HepG2 (cell line): ENCODE data around the gene ZMYND8. TPM values are rescaled to one million over a fixed set of nuclear protein-coding genes. Genes with fewer than 3 reads are reported as not detected.

ENCODE experiments used
- ARNT2 ChIP-seq: sonication (generic); formaldehyde crosslinking; IDR thresholded peaks from 2 replicates; pipeline ENCODE4 v1.8.0; 2022; ENCODE audit warnings: mild to moderate bottlenecking, low read depth, missing genetic modification reagents, moderate library complexity
- BRD4 ChIP-seq: sonication (generic); formaldehyde crosslinking; IDR thresholded peaks from 2 replicates; pipeline ENCODE4 v1.4.0; 2020; ENCODE audit warnings: missing genetic modification reagents
- ISL2 ChIP-seq: sonication (generic); formaldehyde crosslinking; IDR thresholded peaks from 2 replicates; pipeline ENCODE4 v1.5.0; 2020; ENCODE audit warnings: missing genetic modification reagents
- MED13 ChIP-seq: sonication (generic); formaldehyde crosslinking; IDR thresholded peaks from 2 replicates; pipeline ENCODE4 v1.5.0; 2020; ENCODE audit warnings: missing genetic modification reagents
- MZF1 ChIP-seq: sonication (generic); formaldehyde crosslinking; IDR thresholded peaks from 2 replicates; pipeline ENCODE4 v1.8.1; 2023; ENCODE audit warnings: mild to moderate bottlenecking, missing genetic modification reagents, borderline replicate concordance
- NFATC3 ChIP-seq: sonication (generic); formaldehyde crosslinking; IDR thresholded peaks from 2 replicates; pipeline ENCODE4 v1.5.1; 2020; ENCODE audit warnings: mild to moderate bottlenecking, missing genetic modification reagents
- NFKBIZ ChIP-seq: IDR thresholded peaks from 2 replicates; pipeline ENCODE4 v1.6.1; 2018; ENCODE audit warnings: missing genetic modification reagents, missing compliant biosample characterization
- POLR2A ChIP-seq, 2 experiments: IDR thresholded peaks; 2 replicates each; pipeline ENCODE4 v1.6.1; 2011; ENCODE audit warnings: low read depth in 2 of 2, low read length in 2 of 2, mild to moderate bottlenecking in 1 of 2, moderate library complexity in 1 of 2; ENCODE audit not compliant: insufficient read depth in 1 of 2
- PRMT3 ChIP-seq: sonication (generic); formaldehyde crosslinking; IDR thresholded peaks from 2 replicates; pipeline ENCODE4 v1.8.1; 2022; ENCODE audit warnings: low read depth, mild to moderate bottlenecking, moderate library complexity, missing genetic modification reagents, borderline replicate concordance
- RARG ChIP-seq: sonication (generic); formaldehyde crosslinking; IDR thresholded peaks from 2 replicates; pipeline ENCODE4 v1.4.0; 2020; ENCODE audit warnings: low read depth, mild to moderate bottlenecking, missing genetic modification reagents
- RBM39 ChIP-seq: fragments of 200-400 bp; formaldehyde crosslinking; IDR thresholded peaks from one replicate; pipeline ENCODE4 v1.6.1; 2018; ENCODE audit warnings: antibody characterized with exemption, mild to moderate bottlenecking, low read depth, low read length; ENCODE audit not compliant: poor library complexity, severe bottlenecking
- SMAD3 ChIP-seq: sonication (generic); formaldehyde crosslinking; IDR thresholded peaks from 2 replicates; pipeline ENCODE4 v1.4.0; 2020; ENCODE audit warnings: missing genetic modification reagents
- YEATS2 ChIP-seq: sonication (generic); formaldehyde crosslinking; IDR thresholded peaks from 2 replicates; pipeline ENCODE4 v1.4.0; 2020; ENCODE audit warnings: missing genetic modification reagents, borderline replicate concordance
- ZFP62 ChIP-seq: sonication (generic); formaldehyde crosslinking; IDR thresholded peaks from 2 replicates; pipeline ENCODE4 v1.4.0; 2020; ENCODE audit warnings: missing genetic modification reagents
- ZKSCAN1 ChIP-seq: fragments of 150-350 bp; IDR thresholded peaks from 2 replicates; pipeline ENCODE4 v1.6.1; 2014; ENCODE audit warnings: low read length
- ZNF230 ChIP-seq: sonication (generic); formaldehyde crosslinking; IDR thresholded peaks from 2 replicates; pipeline ENCODE4 v1.4.0; 2020; ENCODE audit warnings: mild to moderate bottlenecking, missing genetic modification reagents
- ZNF441 ChIP-seq: sonication (generic); formaldehyde crosslinking; IDR thresholded peaks from 2 replicates; pipeline ENCODE4 v1.7.0; 2021; ENCODE audit warnings: missing genetic modification reagents, borderline replicate concordance
- ZNF556 ChIP-seq: sonication (generic); formaldehyde crosslinking; IDR thresholded peaks from 2 replicates; pipeline ENCODE4 v1.4.0; 2020; ENCODE audit warnings: mild to moderate bottlenecking, missing genetic modification reagents, borderline replicate concordance
- ZNF577 ChIP-seq: sonication (generic); formaldehyde crosslinking; IDR thresholded peaks from 2 replicates; pipeline ENCODE4 v1.4.0; 2020; ENCODE audit warnings: mild to moderate bottlenecking, low read depth, missing genetic modification reagents, borderline replicate concordance
- ZSCAN21 ChIP-seq: sonication (generic); formaldehyde crosslinking; IDR thresholded peaks from 2 replicates; pipeline ENCODE4 v1.8.0; 2022; ENCODE audit warnings: mild to moderate bottlenecking, missing genetic modification reagents, moderate library complexity, borderline replicate concordance
- polyA plus RNA-seq, 8 experiments: library from polyadenylated mRNA; depleted of rRNA in 3 of 8; stranded (reverse) in 7 of 8; unstranded in 1 of 8; fragments of >200 nt; fragmentation: Illumina TruSeq in 4 of 8; extraction: Trizol in 4 of 8; gene quantifications; 2 replicates each; pipeline versions ENCODE4 v1.2.1 to v1.2.3, GENCODE V29; 2011 to 2016; ENCODE audit warnings: low read depth in 4 of 8, missing spikeins in 1 of 8, mixed read lengths in 1 of 8; ENCODE audit not compliant: insufficient read depth in 1 of 8
- total RNA-seq, 5 experiments: library from RNA; depleted of rRNA; stranded (reverse); fragments of >200 nt; fragmentation: Illumina TruSeq; extraction: Trizol; gene quantifications; 2 replicates each; pipeline ENCODE4 v1.2.3, GENCODE V29; 2016; ENCODE audit warnings: low read depth in 1 of 5
- TF ChIP-seq, protein P1 (sequence below): sonication (generic); formaldehyde crosslinking; IDR thresholded peaks from 2 replicates; pipeline ENCODE4 v1.4.0; 2020; ENCODE audit warnings: missing genetic modification reagents
- TF ChIP-seq, protein P2 (sequence below): sonication (generic); formaldehyde crosslinking; IDR thresholded peaks from 2 replicates; pipeline ENCODE4 v1.4.0; 2020; ENCODE audit warnings: low read depth, mild to moderate bottlenecking, missing genetic modification reagents
- TF ChIP-seq, protein P3 (sequence below): sonication (generic); formaldehyde crosslinking; IDR thresholded peaks from 2 replicates; pipeline ENCODE4 v1.4.0; 2020; ENCODE audit warnings: missing genetic modification reagents, borderline replicate concordance
- TF ChIP-seq, protein P4 (sequence below): sonication (generic); formaldehyde crosslinking; IDR thresholded peaks from 2 replicates; pipeline ENCODE4 v1.9.0; 2021; ENCODE audit warnings: missing genetic modification reagents, mild to moderate bottlenecking, borderline replicate concordance

ZMYND8 gene
- total and polyA plus RNA-seq, 2 of the 13 experiments (the other 11 are each of a cell fraction or from before 2014, with no cell fraction given) = 53.9 to 84.7 TPM

DNA sequence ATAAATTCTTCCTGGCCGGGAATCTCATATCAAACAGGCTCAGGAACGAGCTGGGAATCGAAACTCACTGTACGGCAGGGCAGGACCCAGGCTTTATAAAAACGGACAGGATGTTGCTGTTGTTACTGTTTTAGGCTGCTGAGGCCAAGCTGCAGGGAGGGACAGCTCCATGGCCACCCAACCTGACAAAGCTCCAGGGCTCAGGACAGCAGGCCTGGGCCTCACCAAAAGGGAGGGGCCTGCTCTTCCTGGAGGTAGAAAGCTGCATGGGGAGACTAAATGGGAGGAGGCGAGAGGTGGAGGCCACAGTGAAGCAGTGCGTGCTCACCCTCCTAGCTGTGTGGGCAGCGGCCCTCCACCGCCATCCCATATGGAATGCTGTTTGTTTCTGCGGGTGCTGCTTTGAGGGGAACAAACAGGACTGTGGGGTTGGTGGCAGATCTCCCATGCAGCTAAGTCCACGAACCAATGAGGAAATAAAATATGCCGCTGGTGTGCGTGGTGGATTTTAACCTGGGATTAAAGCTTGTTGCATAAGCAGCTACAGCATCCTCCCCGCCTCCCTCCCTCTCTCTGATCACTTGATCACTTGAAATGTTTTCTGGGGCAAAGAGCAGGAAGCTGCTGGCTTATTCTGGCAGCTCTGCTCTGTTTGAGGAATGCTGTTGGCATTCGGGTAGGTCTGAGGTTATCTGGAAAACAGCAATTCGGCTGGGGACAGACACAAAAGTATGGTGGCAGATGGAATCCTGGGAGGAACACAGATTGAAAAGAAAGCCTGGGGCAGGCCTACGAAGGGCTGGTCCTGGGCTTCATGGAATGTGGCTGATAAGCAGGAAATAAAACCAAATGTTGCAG lies 2.4 kb upstream of the ZMYND8 start (continued):
- TF ChIP-seq, protein P1, sequence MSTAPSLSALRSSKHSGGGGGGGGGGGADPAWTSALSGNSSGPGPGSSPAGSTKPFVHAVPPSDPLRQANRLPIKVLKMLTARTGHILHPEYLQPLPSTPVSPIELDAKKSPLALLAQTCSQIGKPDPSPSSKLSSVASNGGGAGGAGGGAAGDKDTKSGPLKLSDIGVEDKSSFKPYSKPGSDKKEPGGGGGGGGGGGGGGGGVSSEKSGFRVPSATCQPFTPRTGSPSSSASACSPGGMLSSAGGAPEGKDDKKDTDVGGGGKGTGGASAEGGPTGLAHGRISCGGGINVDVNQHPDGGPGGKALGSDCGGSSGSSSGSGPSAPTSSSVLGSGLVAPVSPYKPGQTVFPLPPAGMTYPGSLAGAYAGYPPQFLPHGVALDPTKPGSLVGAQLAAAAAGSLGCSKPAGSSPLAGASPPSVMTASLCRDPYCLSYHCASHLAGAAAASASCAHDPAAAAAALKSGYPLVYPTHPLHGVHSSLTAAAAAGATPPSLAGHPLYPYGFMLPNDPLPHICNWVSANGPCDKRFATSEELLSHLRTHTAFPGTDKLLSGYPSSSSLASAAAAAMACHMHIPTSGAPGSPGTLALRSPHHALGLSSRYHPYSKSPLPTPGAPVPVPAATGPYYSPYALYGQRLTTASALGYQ = peak; percentile 98
- peak; percentile 91 for TF ChIP-seq MED13 (CRISPR knock-in tag)
- no peak; the same call in 1 of the 2 replicates for TF ChIP-seq ZFP62 (CRISPR knock-in tag)
- TF ChIP-seq, protein P2, sequence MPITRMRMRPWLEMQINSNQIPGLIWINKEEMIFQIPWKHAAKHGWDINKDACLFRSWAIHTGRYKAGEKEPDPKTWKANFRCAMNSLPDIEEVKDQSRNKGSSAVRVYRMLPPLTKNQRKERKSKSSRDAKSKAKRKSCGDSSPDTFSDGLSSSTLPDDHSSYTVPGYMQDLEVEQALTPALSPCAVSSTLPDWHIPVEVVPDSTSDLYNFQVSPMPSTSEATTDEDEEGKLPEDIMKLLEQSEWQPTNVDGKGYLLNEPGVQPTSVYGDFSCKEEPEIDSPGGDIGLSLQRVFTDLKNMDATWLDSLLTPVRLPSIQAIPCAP (CRISPR knock-in tag) = peak; percentile 87; the same call in 1 of the 2 replicates
- TF ChIP-seq ZKSCAN1 = peak; percentile 48
- TF ChIP-seq YEATS2 = peak; percentile 60; the same call in 1 of the 2 replicates
- TF ChIP-seq SMAD3 (CRISPR knock-in tag) = peak; percentile 51
- TF ChIP-seq PRMT3 (CRISPR knock-in tag) = no peak; the same call in 1 of the 2 replicates
- TF ChIP-seq ZNF577 = no peak; the same call in 1 of the 2 replicates
- peak; percentile 94 for TF ChIP-seq RBM39
- TF ChIP-seq BRD4 (CRISPR knock-in tag) = peak; percentile 81; the same call in 1 of the 2 replicates
- TF ChIP-seq POLR2A (IDR thresholded peaks at IDR 0.05; ENCODE audit: insufficient read depth in 1 of 2, low read depth in 2 of 2, low read length in 2 of 2) = peak; percentile 92 to 96
- peak; percentile 66 for TF ChIP-seq ARNT2 (CRISPR knock-in tag)
- TF ChIP-seq RARG (CRISPR knock-in tag) = no peak
- peak; percentile 92 for TF ChIP-seq ISL2 (CRISPR knock-in tag)
- TF ChIP-seq, protein P3, sequence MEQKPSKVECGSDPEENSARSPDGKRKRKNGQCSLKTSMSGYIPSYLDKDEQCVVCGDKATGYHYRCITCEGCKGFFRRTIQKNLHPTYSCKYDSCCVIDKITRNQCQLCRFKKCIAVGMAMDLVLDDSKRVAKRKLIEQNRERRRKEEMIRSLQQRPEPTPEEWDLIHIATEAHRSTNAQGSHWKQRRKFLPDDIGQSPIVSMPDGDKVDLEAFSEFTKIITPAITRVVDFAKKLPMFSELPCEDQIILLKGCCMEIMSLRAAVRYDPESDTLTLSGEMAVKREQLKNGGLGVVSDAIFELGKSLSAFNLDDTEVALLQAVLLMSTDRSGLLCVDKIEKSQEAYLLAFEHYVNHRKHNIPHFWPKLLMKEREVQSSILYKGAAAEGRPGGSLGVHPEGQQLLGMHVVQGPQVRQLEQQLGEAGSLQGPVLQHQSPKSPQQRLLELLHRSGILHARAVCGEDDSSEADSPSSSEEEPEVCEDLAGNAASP = peak; percentile 89
- peak; percentile 85; the same call in 1 of the 2 replicates for TF ChIP-seq ZNF441 (CRISPR knock-in tag)
- peak; percentile 60 for TF ChIP-seq NFATC3 (CRISPR knock-in tag)
- TF ChIP-seq ZNF230 (CRISPR knock-in tag) = peak; percentile 98
- no peak; the same call in none of the 2 replicates for TF ChIP-seq ZSCAN21 (CRISPR knock-in tag)
- TF ChIP-seq, protein P4, sequence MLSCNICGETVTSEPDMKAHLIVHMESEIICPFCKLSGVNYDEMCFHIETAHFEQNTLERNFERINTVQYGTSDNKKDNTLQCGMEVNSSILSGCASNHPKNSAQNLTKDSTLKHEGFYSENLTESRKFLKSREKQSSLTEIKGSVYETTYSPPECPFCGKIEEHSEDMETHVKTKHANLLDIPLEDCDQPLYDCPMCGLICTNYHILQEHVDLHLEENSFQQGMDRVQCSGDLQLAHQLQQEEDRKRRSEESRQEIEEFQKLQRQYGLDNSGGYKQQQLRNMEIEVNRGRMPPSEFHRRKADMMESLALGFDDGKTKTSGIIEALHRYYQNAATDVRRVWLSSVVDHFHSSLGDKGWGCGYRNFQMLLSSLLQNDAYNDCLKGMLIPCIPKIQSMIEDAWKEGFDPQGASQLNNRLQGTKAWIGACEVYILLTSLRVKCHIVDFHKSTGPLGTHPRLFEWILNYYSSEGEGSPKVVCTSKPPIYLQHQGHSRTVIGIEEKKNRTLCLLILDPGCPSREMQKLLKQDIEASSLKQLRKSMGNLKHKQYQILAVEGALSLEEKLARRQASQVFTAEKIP (CRISPR knock-in tag) = no peak
- peak; percentile 93 for TF ChIP-seq MZF1 (CRISPR knock-in tag)
- no peak for TF ChIP-seq ZNF556 (CRISPR knock-in tag)
- TF ChIP-seq NFKBIZ (CRISPR knock-in tag) = peak; percentile 93; the same call in 1 of the 2 replicates
